IMR-90 (cell line): ENCODE measurements around the gene RAB3GAP2. TPM values are rescaled to one million over a fixed set of nuclear protein-coding genes. Genes with fewer than 3 reads are reported as not detected.

Experiments used
- ATAC-seq: fragments of 200-7000 bp; cut with Tn5 transposase; 2 replicates; pipeline ENCODE4 v1.9.1; 2020; ENCODE audit warnings: low read depth, mild to moderate bottlenecking, moderate library complexity
- BruUV-seq: library from RNA; stranded (reverse); fragments of 400-500 nt; replicated peaks from 2 replicates; lab custom pipeline; 2021; lab: Mats Ljungman, UMichigan
- CTCF ChIA-PET: fragments of 300-600 bp; formaldehyde crosslinking; extraction: SDS; loops from one replicate; lab custom pipeline; 2021; ENCODE audit warnings: antibody characterized with exemption; lab: Yijun Ruan, JAX
- POLR2A ChIA-PET: fragments of 300-600 bp; sonication (Branson Sonifier 250); formaldehyde crosslinking; loops from one replicate; lab custom pipeline; 2022; ENCODE audit warnings: antibody characterized with exemption; ENCODE audit not compliant: unreplicated experiment; lab: Charles Lee
- DNase-seq: peaks from one replicate; pipeline ENCODE4 v3.0.0; 2013
- H2AFZ ChIP-seq: replicated peaks from 2 replicates; pipeline ENCODE3; 2013; ENCODE audit warnings: low read length, mild to moderate bottlenecking; ENCODE audit not compliant: poor library complexity
- H2AK5ac ChIP-seq: 2 replicates; pipeline ENCODE4 v1.6.1; 2013; ENCODE audit warnings: low read depth, low read length, inconsistent platforms
- H2AK9ac ChIP-seq: replicated peaks from 2 replicates; pipeline ENCODE3; 2013; ENCODE audit warnings: mild to moderate bottlenecking, low read depth, low read length, moderate library complexity; ENCODE audit not compliant: poor library complexity
- H2BK120ac ChIP-seq: 2 replicates; pipeline ENCODE4 v1.6.1; 2013; ENCODE audit warnings: low read depth, low read length, inconsistent platforms
- H2BK15ac ChIP-seq: 3 replicates; pipeline ENCODE4 v1.6.1; 2013; ENCODE audit warnings: low read depth, low read length, inconsistent platforms
- H2BK20ac ChIP-seq: 2 replicates; pipeline ENCODE4 v1.6.1; 2013; ENCODE audit warnings: low read depth, mild to moderate bottlenecking, inconsistent platforms, low read length, moderate library complexity
- H2BK5ac ChIP-seq: 2 replicates; pipeline ENCODE4 v1.6.1; 2013; ENCODE audit warnings: mild to moderate bottlenecking, low read depth, low read length, inconsistent platforms; ENCODE audit not compliant: poor library complexity, severe bottlenecking
- H3K14ac ChIP-seq: replicated peaks from 2 replicates; pipeline ENCODE4 v1.6.1; 2013; ENCODE audit warnings: low read depth, low read length, inconsistent platforms
- H3K18ac ChIP-seq: 2 replicates; pipeline ENCODE4 v1.6.1; 2013; ENCODE audit warnings: low read depth, low read length, control low read depth
- H3K23ac ChIP-seq: 2 replicates; pipeline ENCODE4 v1.6.1; 2013; ENCODE audit warnings: low read depth, low read length, inconsistent platforms
- H3K27ac ChIP-seq: 2 replicates; pipeline ENCODE4 v1.5.1; 2013; ENCODE audit warnings: mild to moderate bottlenecking, control low read depth, low read length; ENCODE audit not compliant: insufficient read depth
- H3K27me3 ChIP-seq: 2 replicates; pipeline ENCODE4 v1.6.1; 2013; ENCODE audit warnings: low read length; ENCODE audit not compliant: control insufficient read depth, insufficient read depth
- H3K36me3 ChIP-seq: 2 replicates; pipeline ENCODE4 v1.6.1; 2013; ENCODE audit warnings: low read length, mixed read lengths; ENCODE audit not compliant: control insufficient read depth, insufficient read depth
- H3K4ac ChIP-seq: 2 replicates; pipeline ENCODE4 v1.6.1; 2013; ENCODE audit warnings: low read depth, low read length, inconsistent platforms
- H3K4me1 ChIP-seq: 2 replicates; pipeline ENCODE4 v1.6.1; 2013; ENCODE audit warnings: low read length, mixed read lengths; ENCODE audit not compliant: control insufficient read depth, insufficient read depth
- H3K4me2 ChIP-seq: 2 replicates; pipeline ENCODE4 v1.6.1; 2013; ENCODE audit warnings: low read depth, mild to moderate bottlenecking, control low read depth, low read length, moderate library complexity
- H3K4me3 ChIP-seq: 2 replicates; pipeline ENCODE4 v1.5.1; 2013; ENCODE audit warnings: low read depth, mild to moderate bottlenecking, control low read depth, low read length, moderate library complexity; ENCODE audit not compliant: insufficient read depth
- H3K56ac ChIP-seq: 2 replicates; pipeline ENCODE4 v1.6.1; 2013; ENCODE audit warnings: low read length, inconsistent platforms; ENCODE audit not compliant: insufficient read depth; ENCODE audit errors: extremely low read depth
- H3K79me1 ChIP-seq, 2 experiments: 2 replicates each; pipeline ENCODE4 v1.6.1; 2013; ENCODE audit warnings: low read length in 2 of 2, inconsistent platforms in 1 of 2, low read depth in 1 of 2
- H3K9ac ChIP-seq: 2 replicates; pipeline ENCODE4 v1.6.1; 2013; ENCODE audit warnings: low read depth, low read length, control low read depth
- H3K9me1 ChIP-seq: 2 replicates; pipeline ENCODE4 v1.6.1; 2013; ENCODE audit warnings: low read length, inconsistent platforms; ENCODE audit not compliant: insufficient read depth
- H3K9me3 ChIP-seq: 2 replicates; pipeline ENCODE4 v1.6.1; 2013; ENCODE audit warnings: low read length; ENCODE audit not compliant: control insufficient read depth, insufficient read depth
- H4K20me1 ChIP-seq: 2 replicates; pipeline ENCODE4 v1.6.1; 2013; ENCODE audit warnings: low read length, inconsistent platforms; ENCODE audit not compliant: insufficient read depth
- H4K5ac ChIP-seq: 2 replicates; pipeline ENCODE4 v1.6.1; 2013; ENCODE audit warnings: mild to moderate bottlenecking, low read depth, low read length, control low read depth
- H4K8ac ChIP-seq, 2 experiments: 2 replicates each; pipeline ENCODE4 v1.6.1; 2013; ENCODE audit warnings: low read depth in 2 of 2, low read length in 2 of 2, control low read depth in 1 of 2, inconsistent platforms in 1 of 2
- H4K91ac ChIP-seq: 2 replicates; pipeline ENCODE4 v1.6.1; 2013; ENCODE audit warnings: low read depth, low read length, inconsistent platforms; ENCODE audit not compliant: insufficient read depth
- CHD1 ChIP-seq: IDR thresholded peaks from 2 replicates; pipeline ENCODE4 v1.6.1; 2012; ENCODE audit warnings: low read depth, low read length, improper control_type of control experiment
- NFE2L2 ChIP-seq: fragments of 150-350 bp; IDR thresholded peaks from 2 replicates; pipeline ENCODE4 v1.6.1; 2016; ENCODE audit warnings: low read depth, mild to moderate bottlenecking, low read length
- dilution Hi-C: fragments of 300-500 bp; cut with HindIII; formaldehyde crosslinking; loops from one replicate; pipeline ENCODE4 v1.14.3; 2018; ENCODE audit warnings: low sequenced_read_pairs; ENCODE audit not compliant: unreplicated experiment
- in situ Hi-C: fragments of 300-500 bp; cut with MboI; formaldehyde crosslinking; loops from 3 replicates; pipeline ENCODE4 v1.14.3; 2019; ENCODE audit warnings: low sequenced_read_pairs, inconsistent platforms, mixed read lengths
- intact Hi-C: fragments of 100-400 bp; cut with micrococcal nuclease; formaldehyde crosslinking; loops from 2 replicates; pipeline ENCODE4 v1.10.0; 2022
- polyA plus RNA-seq, 3 experiments: library from polyadenylated mRNA; depleted of rRNA; stranded (reverse); fragments of >200 nt; gene quantifications; 2 replicates each; pipeline ENCODE4 v1.2.3, GENCODE V29; 2012; ENCODE audit warnings: low replicate concordance in 1 of 3
- total RNA-seq: library from RNA; depleted of rRNA; stranded (reverse); fragments of >200 nt; gene quantifications from 2 replicates; pipeline ENCODE4 v1.2.3, GENCODE V29; 2012
- TF ChIP-seq, protein P1 (sequence below): conservative IDR thresholded peaks from 2 replicates; pipeline ENCODE4 v1.5.1; 2012; ENCODE audit warnings: mild to moderate bottlenecking, low read depth, low read length, improper control_type of control experiment

The RAB3GAP2 gene
- total and polyA plus RNA-seq, 2 of the 4 experiments (the other 2 are of a cell fraction) = 12.3 to 37.8 TPM

DNA sequence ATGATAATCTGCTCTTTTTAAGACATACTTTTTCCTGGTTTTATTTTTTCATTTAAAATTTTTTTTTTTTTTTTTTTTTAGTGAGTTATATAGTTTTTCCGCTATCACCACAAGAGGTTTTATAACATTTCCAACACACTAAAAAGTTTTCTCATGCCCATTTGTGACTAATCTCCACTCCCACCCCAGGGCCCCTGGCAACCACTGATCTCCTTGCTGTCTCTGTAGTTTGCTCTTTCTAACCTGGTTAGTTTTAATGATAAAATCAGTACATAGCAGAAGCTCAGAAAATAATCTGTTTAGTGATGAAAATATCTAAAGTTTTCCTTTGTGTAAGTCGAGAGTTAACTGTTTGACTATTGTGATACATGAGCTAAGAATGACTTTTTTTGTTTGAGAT is 136.5 kb downstream of the RAB3GAP2 start (continued):
- TF ChIP-seq, protein P1, sequence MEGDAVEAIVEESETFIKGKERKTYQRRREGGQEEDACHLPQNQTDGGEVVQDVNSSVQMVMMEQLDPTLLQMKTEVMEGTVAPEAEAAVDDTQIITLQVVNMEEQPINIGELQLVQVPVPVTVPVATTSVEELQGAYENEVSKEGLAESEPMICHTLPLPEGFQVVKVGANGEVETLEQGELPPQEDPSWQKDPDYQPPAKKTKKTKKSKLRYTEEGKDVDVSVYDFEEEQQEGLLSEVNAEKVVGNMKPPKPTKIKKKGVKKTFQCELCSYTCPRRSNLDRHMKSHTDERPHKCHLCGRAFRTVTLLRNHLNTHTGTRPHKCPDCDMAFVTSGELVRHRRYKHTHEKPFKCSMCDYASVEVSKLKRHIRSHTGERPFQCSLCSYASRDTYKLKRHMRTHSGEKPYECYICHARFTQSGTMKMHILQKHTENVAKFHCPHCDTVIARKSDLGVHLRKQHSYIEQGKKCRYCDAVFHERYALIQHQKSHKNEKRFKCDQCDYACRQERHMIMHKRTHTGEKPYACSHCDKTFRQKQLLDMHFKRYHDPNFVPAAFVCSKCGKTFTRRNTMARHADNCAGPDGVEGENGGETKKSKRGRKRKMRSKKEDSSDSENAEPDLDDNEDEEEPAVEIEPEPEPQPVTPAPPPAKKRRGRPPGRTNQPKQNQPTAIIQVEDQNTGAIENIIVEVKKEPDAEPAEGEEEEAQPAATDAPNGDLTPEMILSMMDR = no peak

DNA sequence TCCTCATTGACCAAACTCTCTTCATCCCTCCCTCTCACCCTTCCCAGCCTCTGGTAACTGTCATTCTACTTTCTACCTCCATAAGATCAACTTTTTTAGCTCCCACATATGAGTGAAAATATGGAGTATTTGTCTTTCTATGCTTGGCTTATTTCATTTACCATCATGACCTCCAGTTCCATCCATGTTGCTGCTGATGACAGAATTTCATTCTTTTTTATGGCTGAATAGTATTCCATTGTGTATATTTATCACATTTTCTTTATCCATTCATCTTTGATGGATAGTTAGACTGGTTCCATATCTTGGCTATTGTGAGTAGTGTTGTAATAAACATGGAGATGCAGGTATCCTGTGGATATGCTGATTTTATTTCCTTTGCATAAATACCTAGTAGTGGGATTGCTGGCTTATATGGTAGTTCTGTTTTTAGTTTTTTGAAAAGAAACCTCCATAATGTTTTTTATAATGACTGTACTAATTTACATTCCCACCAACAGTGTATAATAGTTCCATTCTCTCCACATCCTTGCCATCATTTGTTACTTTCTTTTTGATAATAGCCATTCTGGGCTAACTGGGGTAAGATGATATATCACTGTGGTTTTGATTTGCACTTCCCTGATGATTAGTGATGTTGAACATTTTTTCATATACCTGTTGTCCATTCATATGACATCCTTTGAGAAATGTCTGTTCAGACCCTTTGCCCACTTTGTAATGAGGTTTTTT is 142.6 kb downstream of the RAB3GAP2 start:
- H3K36me3 ChIP-seq = peaks cover 19% of the 10 kb centered on the region
- CTCF ChIA-PET = interaction anchor here (0.6 kb wide), 1 partner anchor 91 kb away, joined by 4 read pairs; no protein-coding TSS in a partner anchor
- no peak overlapping the region for H3K4me3 ChIP-seq
- dilution Hi-C loops = no loop called here
- BruUV-seq = no TSS peak
- H3K56ac ChIP-seq = no peak overlapping the region
- no peak overlapping the region for H3K4me2 ChIP-seq
- H2BK20ac ChIP-seq = no peak overlapping the region
- H3K23ac ChIP-seq = no peak overlapping the region
- no peak overlapping the region for H2AK9ac ChIP-seq
- H3K18ac ChIP-seq = no peak overlapping the region
- no peak overlapping the region for H4K91ac ChIP-seq
- H3K4ac ChIP-seq = no peak overlapping the region
- no peak overlapping the region for H3K27ac ChIP-seq
- POLR2A ChIA-PET = no interaction called here
- H4K8ac ChIP-seq = no peak overlapping the region
- no peaks in the 10 kb centered on the region for H3K79me1 ChIP-seq
- no peaks in the 10 kb centered on the region for H3K27me3 ChIP-seq
- DNase-seq (no peak), ATAC-seq (no peak)
- no peaks in the 10 kb centered on the region; the same call in 1 of the 2 replicates for H3K9me1 ChIP-seq
- no peak for TF ChIP-seq CHD1
- no peak for TF ChIP-seq NFE2L2
- no peak overlapping the region for H3K14ac ChIP-seq
- H3K9me3 ChIP-seq = no peaks in the 10 kb centered on the region; the same call in 1 of the 2 replicates
- H3K4me1 ChIP-seq = no peaks in the 10 kb centered on the region; the same call in 1 of the 2 replicates
- no peak overlapping the region for H3K9ac ChIP-seq
- H2BK15ac ChIP-seq = no peak overlapping the region
- intact Hi-C loops = no loop called here
- in situ Hi-C loops = no loop called here
- no peak overlapping the region for H2AK5ac ChIP-seq
- no peak overlapping the region for H4K5ac ChIP-seq
- no peak overlapping the region for H2BK120ac ChIP-seq
- no peak overlapping the region for H2BK5ac ChIP-seq
- no peak overlapping the region for H2AFZ ChIP-seq
- H4K20me1 ChIP-seq = no peaks in the 10 kb centered on the region
